Stimulated activated CD8-positive, alpha-beta memory T cell treated with anti-CD3 and anti-CD28 coated beads, Interleukin-15, amount 100 ng/mL, for 48 hours (primary cell): ENCODE data around the gene ADAMTSL3.

Experiments
- DNase-seq, 2 donors: peaks; one replicate each; pipeline ENCODE4 v3.0.0-alpha.2; 2020; ENCODE audit warnings: low read depth in 2 of 2

Gene ADAMTSL3

DNA sequence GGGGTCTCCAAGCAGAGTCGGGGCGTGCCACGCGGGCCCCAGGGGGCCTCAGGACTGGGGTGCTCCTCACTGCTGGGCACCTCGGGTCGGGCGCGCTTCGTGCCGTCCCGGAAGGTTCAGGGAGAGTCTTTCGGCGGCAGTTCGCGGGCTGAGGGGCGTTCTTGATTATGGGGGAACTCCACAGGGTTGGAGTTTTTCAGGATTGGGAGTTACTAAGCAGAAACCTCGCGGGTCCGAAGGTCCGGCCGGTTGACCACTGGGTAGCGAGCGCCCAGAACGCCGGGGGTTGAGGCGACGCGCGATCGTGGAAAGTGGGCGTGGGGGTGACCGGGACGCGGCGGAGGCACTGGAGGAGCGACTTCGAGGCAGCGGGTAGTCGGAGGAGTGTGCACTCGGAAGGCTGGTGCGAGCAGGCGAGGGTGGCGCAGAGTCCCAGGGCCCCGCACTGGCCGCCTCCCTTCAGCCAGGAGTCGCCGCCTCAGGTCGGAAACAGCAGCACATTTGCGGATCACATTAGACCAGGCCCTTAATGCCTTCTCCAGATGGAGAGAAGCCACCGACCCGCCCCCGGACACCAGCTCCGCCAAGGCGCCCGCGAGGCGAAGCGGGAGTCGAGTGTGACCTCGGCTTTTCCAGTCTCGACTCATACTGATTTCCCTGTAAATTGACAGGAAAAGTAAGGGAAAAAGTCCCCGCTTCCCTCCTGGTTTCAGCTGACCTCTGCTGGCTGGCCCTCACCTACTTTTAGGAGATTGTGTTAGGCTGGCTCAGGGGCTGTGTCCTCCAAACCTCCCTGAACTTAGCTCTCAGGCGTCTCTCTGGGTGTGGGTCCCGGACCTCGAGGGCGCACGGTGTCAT, 685 bp downstream of the ADAMTSL3 start:
- no peak for DNase-seq

DNA sequence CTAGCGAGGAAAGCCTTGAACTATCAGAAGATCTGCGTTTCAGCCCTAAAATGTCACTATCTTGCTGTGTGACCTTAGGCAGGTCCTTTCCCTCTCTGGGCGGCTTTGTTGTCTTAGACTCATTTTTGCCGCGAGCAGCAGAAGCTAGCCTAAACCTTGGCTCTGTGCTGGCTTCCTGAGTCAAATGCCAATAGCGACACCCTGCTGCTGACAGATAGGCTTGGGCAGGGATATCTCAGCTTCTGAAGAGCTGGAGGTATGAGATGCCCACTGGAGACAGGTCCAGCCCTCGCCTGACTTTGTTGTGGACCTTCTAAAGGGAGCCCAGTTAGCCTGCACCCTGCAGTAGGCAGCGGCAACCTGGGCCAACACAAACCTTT, 1.3 kb downstream of the ADAMTSL3 start:
- no peak for DNase-seq

DNA sequence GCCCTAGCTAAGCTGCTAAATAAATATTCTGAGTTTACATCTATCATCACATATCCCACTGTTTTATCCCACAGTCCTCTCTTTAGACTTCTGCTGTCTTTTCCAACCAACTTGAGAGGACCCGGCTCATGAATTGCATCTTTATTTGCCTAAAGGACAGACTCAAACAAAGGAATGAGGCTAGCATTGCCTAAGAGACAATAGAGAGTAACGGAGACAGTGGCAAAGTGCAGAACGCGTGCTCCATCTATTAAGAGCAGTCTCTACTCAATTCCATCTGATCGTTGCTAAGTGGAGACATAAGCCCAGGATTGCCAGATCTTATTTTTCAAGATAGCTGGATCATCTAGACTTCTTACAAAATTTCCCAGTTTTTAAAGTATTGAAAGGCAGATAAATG, 2.3 kb downstream of the ADAMTSL3 start:
- no peak for DNase-seq

DNA sequence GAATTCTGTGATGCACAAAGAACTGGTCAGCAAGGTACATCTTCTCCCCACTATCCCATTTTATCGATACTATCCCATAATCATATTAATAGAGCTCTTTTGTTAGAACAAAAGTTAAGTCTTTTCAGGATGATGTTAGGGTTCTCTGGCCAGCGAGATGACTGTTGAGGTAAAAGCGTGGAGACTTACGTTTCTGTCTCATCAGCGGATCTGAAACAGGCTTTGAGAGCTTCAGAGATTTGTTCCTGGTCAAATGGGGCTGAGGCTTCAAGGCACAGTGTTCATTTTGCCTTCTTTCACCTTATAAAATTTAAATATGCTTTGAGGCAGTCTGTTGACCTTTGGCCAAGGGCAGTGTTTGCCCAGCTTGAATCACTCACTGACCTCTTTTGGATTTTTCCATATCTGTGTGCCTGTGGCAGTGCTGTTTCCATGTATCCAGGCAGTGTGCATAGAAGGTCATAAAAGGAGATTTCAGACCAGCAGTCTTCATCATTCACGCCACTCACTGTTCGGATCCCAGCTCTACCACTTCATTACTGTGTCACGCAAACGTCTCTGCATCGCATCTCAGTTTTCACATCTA, 3.1 kb downstream of the ADAMTSL3 start:
- no peak for DNase-seq

DNA sequence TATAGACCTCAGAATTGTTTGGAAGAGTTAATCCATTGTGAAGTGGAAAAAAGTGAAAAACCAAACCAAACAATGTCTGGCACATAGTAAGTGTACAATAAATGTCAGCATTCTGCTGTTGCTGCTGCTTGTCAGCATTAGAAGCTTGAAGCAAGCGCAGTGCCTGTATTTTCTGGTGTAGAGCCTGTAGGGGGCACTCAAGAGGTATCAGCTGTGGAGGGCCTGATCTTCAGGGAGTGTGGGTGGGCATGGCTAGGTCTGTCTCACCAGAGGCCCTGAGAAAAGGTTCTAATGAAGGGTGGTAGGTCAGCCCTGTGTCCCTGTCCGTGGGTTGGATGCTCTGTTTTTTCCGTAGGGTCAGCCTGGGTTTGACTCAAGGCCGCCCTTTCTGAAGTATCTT, 3.6 kb downstream of the ADAMTSL3 start:
- no peak for DNase-seq

DNA sequence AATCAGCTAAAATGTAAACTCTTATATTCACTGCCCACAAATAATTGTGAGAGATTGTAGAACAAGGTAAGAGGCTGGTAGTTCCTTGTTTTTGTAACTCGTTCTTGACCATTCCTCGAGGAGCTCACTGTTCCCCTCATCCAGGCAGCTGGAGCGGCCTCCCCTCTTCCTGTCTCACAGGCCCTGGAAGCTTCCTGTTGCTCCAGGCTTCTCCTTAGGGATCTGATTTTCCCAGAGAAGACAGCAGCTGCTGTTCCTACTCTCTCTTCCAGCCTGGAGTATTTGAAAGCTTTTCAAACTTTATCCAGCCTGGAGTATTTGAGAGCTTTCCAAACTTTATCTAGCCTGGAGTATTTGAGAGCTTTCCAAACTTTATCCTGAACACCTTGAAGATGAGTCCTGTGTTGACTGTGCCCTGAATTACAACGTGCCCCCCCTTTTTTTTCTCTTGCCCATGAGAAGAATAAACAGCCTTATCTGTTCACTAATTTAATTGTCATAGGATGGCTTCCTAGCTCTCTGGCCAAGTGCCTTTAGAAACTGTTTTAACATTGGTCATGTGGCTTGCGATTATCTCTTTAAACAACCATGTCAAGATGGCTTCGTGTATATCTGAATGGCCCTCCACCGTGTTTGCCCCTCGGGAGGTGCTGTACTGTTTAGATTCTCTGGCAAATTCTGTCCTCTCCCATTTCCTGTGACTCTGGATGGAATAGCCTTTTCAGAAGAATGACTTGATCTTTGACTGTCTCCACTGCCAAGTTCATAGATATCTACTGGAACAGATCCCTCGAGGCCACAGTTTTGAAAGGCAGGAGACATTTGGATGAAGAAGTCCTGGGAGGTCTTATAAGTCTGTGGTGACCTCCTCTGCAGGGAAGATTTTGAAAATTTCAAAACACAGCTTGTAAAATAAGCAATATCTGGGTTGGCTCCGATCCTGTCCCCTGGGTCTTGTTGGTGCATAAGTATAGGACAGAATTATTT, 4.8 kb downstream of the ADAMTSL3 start:
- DNase-seq: no peak

DNA sequence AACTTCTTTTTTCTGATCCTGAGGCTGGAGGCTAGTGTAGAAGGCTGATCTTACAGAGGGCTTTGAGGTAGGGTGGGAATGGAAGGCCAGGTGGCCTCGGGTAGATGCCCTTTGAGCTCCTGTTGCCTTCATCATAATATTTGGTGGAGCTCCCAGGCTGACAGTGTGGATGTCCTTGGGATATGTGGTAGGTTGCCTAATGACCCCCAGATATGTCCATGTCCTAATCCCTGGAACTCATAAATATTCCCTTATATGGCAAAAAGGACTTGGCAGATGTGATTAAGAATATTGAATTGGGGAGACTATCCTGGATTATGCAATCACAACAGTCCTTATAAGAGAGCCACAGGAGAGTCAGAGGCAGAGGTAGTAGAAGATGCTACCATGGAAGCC, 5.5 kb downstream of the ADAMTSL3 start:
- DNase-seq: no peak

DNA sequence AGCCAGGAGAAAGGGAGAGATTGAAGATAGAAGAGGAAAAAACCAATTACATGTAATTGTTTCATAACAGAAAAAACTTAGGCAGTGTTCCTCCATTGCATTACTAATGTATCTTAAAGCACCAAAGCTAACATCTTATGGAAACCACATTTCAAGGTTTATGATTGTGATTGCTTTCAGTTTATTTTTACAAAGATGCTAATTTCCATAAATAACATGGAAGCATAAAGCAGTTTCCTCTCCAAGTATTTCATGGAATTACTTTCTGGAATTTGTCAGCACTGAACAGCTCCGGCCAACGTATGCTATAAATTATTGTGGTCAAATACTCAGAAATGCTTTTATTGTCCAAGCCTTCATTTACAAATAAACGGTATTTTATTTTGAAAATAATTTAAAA, 11.6 kb downstream of the ADAMTSL3 start:
- no peak for DNase-seq

DNA sequence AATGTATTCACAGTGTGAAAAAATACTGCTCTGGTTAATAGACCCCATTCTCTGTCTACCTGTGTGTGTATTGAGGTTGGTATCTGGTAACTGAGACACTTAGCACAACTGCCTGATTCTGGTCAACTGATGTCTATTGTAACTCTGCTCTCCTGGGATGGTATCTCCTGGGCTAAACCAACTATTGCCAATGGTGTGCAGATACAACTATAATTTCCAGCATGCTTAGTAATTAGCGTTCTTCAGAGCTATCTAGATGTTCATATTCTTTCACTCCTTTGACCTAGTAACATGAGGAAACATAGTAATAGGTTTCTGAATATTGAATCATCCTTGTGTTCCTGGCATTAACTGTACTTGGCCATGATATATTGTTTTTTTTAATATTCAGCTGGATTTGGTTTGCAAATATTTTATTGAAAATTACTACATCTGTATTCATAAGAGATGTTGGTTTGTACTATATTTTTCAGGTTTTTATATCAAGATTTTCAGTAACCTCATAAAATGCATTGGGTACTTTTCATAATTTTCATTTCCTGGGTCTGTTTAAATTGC, 16.8 kb downstream of the ADAMTSL3 start:
- DNase-seq: no peak

DNA sequence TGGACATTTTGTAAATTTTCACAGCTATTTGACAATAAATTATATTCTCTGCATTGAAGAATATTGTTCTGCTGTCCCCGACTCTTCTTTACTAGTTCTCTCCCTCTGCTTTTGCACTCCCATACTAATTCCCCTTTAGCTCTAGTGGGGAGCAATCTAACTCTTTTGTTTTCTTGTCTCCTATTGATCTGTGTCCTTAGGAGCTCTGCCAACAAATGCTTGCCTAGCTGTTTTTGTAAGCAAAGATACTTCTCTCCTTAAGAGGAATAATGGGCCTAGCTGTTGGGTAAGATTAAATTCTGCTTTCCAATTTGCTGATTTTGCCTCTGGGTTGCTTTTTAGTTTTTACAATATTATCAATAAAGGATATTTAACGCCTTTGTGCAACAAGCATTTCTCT, 17.7 kb downstream of the ADAMTSL3 start:
- no peak for DNase-seq

DNA sequence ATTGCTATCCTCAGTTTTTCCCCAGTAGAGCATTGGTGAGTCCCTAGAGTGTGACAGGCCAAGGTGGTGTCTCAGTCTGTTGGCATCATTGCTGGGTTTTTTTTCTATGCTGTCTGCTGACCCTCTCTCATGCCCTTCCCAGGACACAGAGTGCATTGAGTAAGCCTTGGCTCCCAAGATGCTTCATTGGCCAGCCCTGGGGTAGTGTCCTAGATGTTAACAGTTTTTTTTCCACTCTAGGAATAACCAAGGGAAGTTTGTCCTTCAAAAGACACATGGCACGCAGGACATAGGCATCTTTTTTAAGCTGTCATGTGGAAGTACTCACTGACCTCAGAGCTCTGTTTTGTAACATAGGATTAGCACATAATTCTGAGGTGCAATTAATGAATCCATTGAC, 19.5 kb downstream of the ADAMTSL3 start:
- no peak for DNase-seq

DNA sequence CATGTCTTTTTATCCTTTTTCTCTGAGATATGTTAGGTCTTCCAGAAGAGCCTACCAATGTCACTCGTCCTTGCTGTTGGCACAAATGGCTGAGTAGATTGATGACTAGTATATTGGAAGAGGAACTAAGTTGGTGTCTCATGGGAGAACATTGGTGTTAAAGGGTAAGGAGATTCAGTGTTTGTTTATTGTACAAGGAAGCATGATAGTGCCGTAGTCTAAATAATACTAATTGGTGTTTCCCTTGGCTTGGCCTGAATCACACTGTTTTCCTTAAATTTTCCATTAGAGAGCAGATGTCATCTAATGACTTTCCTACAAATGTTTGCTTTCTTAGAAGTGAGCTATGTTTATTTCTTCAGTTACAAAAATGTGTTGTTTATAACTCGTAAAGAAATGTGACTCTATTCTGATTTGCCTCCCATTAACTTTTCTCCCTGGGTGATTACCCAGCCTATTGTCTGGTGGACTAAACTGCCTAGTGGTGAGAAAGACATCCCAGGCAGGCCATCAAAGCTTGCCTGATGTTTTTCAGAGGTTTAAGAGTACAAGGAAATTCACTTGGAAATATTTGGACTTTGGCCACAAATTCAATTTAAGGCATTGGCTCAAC, 28.7 kb downstream of the ADAMTSL3 start:
- DNase-seq: no peak

DNA sequence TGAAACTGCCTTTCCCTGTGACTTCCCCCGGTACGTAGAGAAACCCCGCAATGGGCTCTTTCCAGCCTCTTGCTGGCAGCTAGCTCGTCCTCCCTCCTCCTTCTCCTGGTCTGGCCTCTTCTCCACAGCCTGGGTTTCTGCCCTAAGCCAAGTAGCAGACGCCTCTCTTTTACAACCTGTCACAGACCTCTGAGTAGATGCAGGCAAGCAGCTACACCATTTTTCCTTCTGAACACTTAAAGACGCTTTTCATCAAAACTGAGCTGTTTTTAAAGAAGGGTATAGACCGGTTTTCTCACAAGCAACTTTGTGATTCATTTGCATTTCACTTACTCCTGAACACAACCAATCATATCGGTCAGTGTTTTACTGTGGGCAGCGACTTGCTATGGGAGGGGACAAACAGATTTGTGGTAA, 32.0 kb downstream of the ADAMTSL3 start:
- no peak for DNase-seq

DNA sequence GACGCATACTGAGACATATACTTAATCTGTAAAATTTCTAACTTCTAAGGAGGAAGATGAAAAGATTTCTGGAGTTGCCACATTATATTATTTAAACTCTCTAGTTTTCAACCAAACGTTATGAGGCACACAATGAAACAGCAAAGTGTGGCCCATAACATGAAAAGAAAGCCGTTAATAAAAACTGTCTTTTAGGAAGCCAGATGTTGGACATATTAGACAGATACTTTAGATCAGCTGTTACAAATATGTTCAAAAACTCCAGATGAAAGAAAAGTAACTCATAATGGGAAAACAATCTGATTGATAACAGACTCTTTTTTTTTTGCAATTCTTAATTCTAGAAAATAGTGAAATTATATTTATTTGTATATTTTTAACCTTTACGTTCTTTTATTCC, 34.3 kb downstream of the ADAMTSL3 start:
- DNase-seq: no peak

DNA sequence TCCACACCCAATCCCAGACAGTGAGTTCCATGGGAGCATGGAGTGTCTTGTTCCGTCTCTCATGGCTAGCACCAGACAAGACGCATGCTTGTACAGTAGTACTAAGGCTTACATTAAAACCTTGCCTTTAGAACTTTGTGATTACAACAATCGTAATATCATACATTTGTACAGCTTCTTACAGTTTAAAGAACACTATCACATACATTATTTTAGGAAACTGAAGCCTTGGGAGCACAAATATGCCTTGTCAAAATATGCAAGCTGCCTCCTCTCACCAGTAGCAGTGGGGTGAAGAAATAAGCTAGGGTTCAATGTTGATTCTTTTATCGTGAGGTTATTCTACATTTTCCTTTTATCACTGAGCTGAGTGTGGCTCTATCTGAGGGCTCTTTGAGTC, 36.8 kb downstream of the ADAMTSL3 start:
- no peak for DNase-seq

DNA sequence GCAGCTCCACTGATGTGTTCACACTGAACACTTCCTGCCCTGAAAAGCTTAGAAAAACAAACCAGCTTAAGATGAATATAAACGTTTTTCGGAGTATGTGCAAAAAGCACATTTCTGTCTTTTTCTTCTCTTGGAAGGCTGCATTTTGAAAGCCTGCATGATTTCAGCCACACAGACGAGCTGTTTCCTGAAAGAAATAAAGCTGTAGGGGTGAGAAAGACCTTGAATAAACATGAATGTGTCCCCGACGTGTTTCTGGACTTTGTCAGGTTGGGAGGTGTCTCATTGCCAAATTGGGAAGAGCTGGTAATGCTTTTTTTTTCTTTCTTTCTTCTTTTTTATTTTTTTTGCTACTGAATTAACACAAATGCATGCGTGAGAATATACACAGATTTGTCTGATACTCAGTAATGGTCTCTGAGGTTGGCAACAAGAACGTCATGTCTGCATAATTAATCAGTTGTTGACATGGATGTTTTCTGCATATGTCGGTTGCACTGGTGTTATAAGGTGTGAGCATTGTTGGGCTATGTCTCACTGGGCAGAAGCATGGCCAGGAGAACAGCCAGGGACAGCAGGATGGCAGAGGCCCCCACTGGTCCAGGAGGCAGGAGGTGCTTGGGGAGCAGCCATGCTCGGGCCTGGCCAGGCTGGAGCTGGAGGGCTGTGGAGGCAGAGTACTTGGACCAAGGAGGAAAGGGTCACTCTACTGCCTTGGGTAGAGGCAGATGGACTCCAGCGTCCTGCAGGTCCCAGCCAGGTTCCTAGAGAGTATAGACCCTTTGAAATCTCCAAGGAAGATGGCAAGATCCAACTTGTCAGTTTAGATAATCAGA, 39.0 kb downstream of the ADAMTSL3 start:
- DNase-seq: no peak

DNA sequence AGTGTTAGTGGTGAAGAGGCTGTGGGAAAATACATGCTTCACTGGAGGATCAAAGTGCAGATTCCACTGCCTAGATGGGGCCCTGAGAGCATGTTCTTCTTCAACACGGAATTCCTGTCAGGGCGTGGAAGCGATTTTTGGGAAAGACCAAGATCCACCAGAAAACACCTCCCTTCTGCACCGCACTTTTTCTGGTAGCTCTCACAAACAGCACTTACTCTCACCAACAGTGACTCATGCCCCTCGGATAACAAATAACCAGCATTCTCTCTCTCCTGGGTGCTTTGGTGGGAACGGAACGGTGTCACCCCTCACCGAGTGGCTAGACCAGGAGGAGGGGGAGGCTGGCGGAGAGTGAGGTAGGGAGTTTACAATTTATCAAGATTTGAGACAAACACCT, 40.1 kb downstream of the ADAMTSL3 start:
- no peak for DNase-seq

DNA sequence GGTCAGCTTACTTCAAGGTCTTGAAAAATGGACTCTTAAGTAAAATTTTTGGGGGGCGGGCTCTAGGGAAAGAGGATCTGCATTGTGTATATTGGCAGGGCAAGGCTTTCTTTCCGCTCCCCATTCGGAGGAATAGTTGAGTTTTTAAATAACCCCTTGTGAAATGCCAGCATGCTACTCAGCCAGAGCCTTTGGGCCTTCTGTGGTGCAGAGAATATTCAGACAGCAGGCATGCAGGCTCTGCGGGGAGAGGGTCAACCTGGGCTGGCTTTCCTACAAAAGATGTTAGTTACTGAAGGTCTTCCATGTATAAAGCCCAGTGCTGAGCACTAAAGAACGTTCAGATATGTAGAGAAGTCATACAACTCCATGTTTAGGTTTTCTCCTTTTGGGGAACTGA, 40.6 kb downstream of the ADAMTSL3 start:
- no peak for DNase-seq

DNA sequence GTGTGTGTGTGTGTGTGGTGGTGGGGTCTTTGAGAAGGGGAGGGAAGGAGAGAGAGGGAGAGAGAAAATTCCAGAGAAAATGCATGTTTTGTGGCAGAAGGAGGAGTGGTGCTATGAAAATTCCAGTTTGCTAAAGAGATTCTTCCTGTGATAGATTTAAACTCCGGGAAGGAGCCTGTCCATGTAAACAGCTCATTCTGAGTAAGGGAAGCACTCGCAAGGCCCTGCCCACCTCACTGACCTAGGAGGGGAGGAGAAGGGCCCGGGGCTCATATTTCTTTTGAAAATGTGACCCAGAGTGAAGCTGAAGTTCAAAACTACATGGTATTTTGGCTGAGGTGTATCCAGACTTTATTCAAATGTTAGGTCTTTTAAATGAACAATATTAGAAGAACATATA, 41.3 kb downstream of the ADAMTSL3 start:
- no peak for DNase-seq

DNA sequence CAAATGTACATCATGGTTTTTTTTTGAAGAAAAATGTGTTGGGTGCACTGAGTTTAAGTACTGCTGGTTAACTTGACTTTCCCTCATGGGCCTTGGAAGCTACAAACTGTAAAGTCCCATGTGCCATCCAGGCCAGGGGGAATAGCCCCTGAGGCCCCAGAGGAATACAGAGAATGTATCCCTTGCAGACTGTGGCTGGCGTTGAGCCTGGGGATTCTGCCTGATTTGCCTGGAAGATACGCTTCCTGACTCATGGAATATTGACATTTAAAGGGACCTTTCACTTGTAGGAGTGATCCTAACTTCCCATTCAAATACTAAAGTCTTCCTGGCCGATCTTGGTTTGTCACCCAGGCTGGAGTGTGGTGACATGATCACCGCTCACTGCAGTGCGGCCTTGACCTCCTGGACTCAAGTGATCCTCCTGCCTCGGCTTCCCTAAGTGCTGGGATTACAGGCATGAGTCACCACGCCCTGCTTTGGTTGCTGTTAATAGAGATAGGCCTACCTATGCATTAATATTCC, 42.0 kb downstream of the ADAMTSL3 start:
- no peak for DNase-seq

DNA sequence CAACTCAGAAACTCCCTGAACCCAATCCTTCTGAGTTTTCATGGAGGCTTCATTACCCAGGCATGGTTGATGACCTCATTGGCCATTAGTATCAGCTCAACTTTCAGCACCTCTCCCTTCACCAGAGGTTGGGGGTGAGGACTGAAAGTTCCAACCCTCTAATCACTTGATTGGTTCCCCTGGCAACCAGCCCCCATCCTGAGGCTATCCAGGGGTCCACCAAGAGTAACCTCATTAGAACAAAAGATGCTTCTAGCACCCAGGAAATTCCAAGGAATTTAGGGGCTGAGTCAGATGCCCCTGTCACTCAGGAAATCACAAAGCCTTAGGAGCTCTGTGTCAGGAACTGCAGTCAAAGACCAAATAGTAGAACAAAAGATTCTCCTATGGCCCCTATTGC, 43.8 kb downstream of the ADAMTSL3 start:
- DNase-seq: no peak
